ENCODE data around the gene BICD1. TPM values are rescaled to one million over a fixed set of nuclear protein-coding genes. Genes with fewer than 3 reads are reported as not detected.
A peak's percentile ranks its signal among the peaks of the same experiment; 100 is the strongest.

BICD1 gene
- total RNA-seq, 1 experiment from 2014 or later: 10.6 TPM

DNA sequence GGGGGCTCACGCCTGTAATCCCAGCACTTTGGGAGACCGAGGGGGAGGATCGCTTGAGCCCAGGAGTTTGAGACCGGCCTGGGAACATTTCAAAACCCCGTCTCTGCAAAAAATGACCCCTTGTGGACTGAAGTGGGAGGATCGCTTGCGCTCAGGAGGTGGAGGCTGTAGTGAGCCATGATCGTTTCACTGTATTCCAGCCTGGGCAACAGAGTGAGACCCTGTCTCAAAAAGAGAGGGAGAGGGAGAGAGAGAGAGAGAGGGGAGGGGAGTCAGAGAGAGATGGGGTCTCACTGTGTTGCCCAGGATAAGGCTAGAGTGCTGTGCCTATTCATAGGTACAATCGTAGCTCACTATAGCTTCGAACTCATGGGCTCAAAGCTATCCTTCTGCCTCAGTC is 295.5 kb downstream of the BICD1 start:
- DNase-seq (ENCODE audit: low spot score): no peak

DNA sequence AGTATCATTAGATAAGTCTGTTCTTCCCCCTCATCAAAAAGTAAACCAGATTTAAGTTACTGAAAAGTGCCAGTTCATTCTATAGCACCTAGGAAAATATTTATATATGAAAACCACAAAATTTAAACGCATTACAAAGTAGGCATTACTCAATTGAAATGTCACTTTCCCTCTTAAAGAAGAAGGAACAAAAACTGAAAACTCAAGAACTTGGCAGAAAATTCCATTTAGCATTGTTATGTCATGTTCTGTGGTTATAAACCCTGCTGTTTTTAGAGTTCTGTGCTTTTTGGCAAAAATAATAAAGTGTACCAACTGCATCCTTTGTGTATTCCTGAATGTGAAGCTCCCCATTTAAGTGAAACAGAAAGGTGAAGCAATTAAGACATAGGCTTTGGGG is 296.3 kb downstream of the BICD1 start:
- DNase-seq (ENCODE audit: low spot score): no peak

DNA sequence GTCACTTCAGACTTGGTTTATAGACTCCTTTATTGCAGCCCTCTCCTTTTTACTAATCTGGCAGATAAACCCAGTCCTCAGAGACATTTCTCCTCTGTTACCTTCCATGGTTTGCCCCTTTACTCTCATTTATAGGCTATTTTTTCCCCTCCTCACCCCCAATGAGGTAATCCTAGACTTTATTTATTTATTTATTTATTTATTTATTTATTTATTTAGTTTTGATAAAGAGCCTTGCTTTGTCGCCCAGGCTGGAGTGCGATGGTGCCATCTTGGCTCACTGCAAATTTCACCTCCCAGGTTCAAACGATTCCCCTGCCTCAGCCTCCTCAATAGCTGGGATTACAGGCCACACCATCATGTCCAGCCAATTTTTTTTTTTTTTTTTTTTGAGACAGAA is 301.1 kb downstream of the BICD1 start:
- no peak for DNase-seq (ENCODE audit: low spot score)

DNA sequence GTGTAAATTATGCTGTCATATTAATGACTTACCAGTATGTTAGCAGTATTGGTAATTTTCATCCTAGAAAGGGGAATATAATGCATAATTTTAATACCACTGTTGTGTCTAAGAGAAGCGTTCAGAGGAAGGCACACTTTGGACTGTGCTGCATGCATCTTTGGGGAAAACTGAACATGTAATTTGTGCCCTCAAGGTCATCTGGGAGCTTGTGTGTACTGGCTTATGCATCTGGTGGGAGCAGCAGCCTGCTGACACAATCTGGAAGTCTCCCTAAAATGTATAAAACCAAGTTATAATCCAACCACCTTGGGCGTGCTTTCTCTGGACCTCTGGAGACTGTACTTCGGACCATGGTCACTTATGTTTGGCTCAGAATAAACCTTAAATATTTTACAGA is 306.8 kb downstream of the BICD1 start:
- DNase-seq (ENCODE audit: low spot score): no peak

DNA sequence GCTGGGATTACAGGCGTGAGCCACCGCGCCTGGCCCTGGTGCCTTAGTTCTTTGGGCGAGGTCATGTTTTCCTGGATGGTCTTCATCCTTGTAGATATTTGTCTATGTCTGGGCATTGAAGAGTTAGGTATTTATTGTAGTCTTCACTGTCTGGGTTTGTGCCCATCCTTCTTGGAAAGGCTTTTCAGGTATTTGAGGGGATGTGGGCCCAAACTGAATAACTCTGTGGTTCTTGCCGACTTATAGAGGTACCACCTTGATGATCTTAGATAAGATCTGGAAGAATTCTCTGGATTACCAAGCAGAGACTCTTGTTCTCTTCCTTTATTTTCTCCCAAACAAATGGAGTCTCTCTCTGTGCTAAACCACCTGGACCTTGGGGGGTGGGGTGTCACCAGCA is 311.6 kb downstream of the BICD1 start:
- DNase-seq (ENCODE audit: low spot score): no peak

DNA sequence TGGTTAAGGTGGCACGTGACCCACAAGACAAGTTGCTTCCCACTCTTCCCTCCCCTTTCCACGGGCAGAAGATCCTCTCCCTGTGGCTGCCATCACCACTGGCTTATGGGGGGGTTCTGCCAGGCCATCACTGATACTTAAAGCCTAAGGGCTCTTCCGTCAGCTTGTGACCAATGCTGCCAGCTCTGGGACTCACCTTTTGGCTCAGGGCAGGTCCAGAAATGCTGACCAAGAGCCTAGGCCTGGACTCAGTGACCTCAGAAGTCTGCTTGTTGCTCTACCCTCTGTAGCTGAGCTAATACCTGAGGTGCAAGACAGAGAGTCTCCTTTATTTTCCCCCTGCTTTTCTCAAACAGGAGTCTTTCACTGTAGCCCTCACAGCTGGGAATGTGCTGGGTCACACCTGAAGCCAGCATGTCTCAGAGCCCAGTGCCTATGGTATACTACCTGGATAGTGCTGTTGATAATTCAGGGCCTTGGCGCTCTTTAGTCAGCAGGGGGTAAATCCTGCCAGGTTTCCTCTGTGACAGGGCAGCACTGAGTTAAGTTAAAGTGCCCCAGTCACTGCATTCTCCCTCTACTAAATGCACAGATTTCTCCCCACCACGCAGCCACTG is 312.4 kb downstream of the BICD1 start:
- no peak for DNase-seq (ENCODE audit: low spot score)

DNA sequence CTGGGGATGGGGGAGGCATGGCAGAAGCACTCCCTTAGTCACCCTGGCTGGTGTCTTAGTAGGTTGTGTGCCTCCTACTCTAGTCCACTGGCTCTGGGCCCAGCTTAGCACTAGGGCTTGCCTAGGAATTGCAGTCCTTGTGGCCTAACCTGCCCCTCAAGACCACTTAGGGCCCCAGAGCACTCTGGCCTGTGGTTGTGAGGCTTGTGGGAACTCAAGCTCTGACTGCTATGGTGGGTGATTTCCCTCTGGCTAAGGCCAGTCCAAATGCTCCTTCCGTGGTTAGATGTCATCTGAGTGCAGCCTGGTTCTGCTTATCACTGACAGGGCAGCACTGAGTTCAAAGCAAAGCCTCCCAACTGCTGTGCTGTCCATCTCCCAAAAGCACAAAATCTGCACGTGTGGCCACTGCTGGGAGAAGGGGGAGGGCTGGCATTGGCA is 312.9 kb downstream of the BICD1 start:
- peak; percentile 17 for DNase-seq (ENCODE audit: low spot score)

DNA sequence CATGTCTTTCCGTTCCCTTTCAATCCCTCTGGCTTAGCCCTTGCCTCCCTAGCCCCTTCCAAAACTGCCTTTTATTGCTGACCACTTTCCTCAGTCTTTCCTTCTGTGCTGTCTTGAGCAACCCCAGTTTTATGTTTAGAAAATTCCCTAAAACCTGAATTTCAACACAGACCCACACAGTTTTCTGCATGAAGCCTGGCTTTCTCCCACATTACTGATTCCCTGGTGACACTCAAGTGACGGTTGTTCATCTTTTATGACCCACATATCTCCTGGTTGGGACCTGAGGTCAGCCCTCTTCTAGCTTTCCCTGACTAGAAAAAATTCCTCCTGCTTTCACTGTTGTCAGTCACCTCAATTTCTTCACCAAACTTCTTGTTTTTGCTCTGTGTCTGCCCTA is 313.7 kb downstream of the BICD1 start:
- DNase-seq (ENCODE audit: low spot score): no peak

DNA sequence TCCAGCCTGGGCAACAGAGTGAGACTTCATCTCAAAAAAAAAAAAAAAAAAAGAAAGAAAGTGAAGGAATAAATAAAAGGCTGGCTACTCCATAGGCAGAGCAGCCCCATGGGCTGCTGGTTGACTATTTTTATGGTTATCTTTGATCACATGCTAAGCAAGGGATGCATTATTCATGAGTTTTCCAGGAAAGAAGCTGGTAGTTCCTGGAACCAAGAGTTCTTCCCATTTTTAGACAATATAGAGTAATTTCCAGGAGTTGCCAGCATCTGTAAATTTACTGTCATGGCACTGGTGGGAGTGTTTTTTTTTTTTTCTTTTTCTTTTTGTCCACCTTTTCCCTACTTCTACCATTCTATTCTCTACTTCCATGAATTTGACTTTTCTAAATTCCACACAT is 316.9 kb downstream of the BICD1 start:
- no peak for DNase-seq (ENCODE audit: low spot score)

DNA sequence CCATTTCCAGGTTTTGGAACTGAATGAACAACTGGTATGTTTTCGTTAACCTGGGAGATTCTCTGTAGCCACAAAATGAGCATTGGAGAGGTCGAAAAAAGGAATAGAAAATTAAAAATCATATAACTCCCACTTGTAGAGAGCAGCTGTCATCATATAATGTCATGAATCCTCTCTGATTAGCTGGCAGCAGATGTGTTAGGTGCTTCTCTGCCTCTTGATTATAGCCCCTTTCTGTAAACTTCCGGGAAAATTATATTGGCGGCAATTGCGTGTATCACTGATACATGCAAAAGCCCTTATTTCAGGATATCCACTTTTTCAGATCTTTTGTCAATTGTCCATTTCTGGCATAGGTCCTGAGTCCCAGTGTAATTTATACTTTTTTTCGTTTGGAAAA is 324.4 kb downstream of the BICD1 start:
- DNase-seq (ENCODE audit: low spot score): no peak

Other genes with a start within 250 kb of the BICD1 start
- 14.3 and 14.5 TPM in 2 replicates for gene RESF1, start 147.4 kb upstream of the BICD1 start, total RNA-seq (2014; rRNA removed; shearing (Covaris generic))

All from H4 (cell line).